Esophagus squamous epithelium (tissue), 5 donors: Measurements from ENCODE around the gene LRP10. TPM values are rescaled to one million over a fixed set of nuclear protein-coding genes. Genes with fewer than 3 reads are reported as not detected.
A peak's percentile ranks its signal among the peaks of the same experiment; 100 is the strongest.

ENCODE experiments used
- DNase-seq: peaks from one replicate; lab custom pipeline; 2025; lab: John Stamatoyannopoulos, UW
- H3K27ac ChIP-seq, 4 donors: fragments of 200-600 bp; sonication (generic); one replicate each; pipeline ENCODE4 v1.5.1; 2016 to 2019; ENCODE audit warnings: mild to moderate bottlenecking in 1 of 4
- H3K27me3 ChIP-seq, 4 donors: fragments of 200-600 bp; sonication (generic); 1 replicate in 3 of 4; 2 replicates in 1 of 4; pipeline versions ENCODE4 v1.5.1 to v1.6.0; 2017 to 2021; ENCODE audit warnings: antibody characterized with exemption in 1 of 4
- H3K36me3 ChIP-seq, 3 donors: fragments of 200-600 bp; sonication (generic); one replicate each; pipeline ENCODE4 v1.5.1; 2016 to 2019
- H3K4me1 ChIP-seq, 3 donors: fragments of 200-600 bp; sonication (generic); one replicate each; pipeline ENCODE4 v1.5.1; 2017 to 2019
- H3K4me3 ChIP-seq, 4 donors: fragments of 200-600 bp; sonication (generic); 1 replicate in 3 of 4; 2 replicates in 1 of 4; pipeline ENCODE4 v1.5.1; 2016 to 2019; ENCODE audit warnings: mild to moderate bottlenecking in 2 of 4, moderate library complexity in 1 of 4
- H3K9me3 ChIP-seq, 3 donors: fragments of 200-600 bp; sonication (generic); one replicate each; pipeline ENCODE4 v1.5.1; 2016 to 2019
- POLR2A ChIP-seq, 4 donors: fragments of 450-650 bp; IDR thresholded peaks; one replicate each; pipeline ENCODE4 v1.6.1; 2017; ENCODE audit warnings: antibody characterized with exemption in 4 of 4, mild to moderate bottlenecking in 4 of 4, moderate library complexity in 3 of 4
- WGBS, 2 donors: methylation state at CpG; one replicate each; pipeline ENCODE4 v1.1.5; 2018; 5-methylcytosine and 5-hydroxymethylcytosine counted together
- intact Hi-C: fragments of 100-400 bp; cut with DNase I; formaldehyde crosslinking; loops from one replicate; pipeline ENCODE4 v1.15.0; 2022
- small RNA-seq, 4 donors: library from RNA; depleted of rRNA; stranded (forward); fragments of <200 nt; gene quantifications; one replicate each; pipeline ENCODE3, GENCODE V24; 2016
- total RNA-seq, 4 donors: library from RNA; depleted of rRNA; stranded (reverse); fragments of >200 nt; gene quantifications; one replicate each; pipeline ENCODE4 v1.1.0, GENCODE V29; 2016
- TF ChIP-seq, protein P1 (sequence below), 6 experiments: fragments of 450-650 bp in 4 of 6; fragments of 200-600 bp in 2 of 6; sonication (generic) in 2 of 6; IDR thresholded peaks; one replicate each; pipeline ENCODE4 v1.5.1; 2016 to 2019; ENCODE audit warnings: antibody characterized with exemption in 6 of 6, mild to moderate bottlenecking in 4 of 6, moderate library complexity in 4 of 6
- donor health status: DM: yes; HTN: yes; CAD: no.

The LRP10 gene
- total RNA-seq, 4 donors from 2014 or later = 111 to 314 (median 128) TPM

GRCh38 chr14:22929961-22930364 is 58.4 kb downstream of the LRP10 start:
- intact Hi-C loops = loop anchor here (5.0 kb wide), 1 partner anchor 47 kb away; no protein-coding TSS in a partner anchor
- WGBS, 2 donors = 3 to 13% methylated on average over 2 of the region's 2 CpGs
- peaks cover 4 to 24% (median 14%) of the 10 kb centered on the region in 3 donors for H3K36me3 ChIP-seq
- H3K4me1 ChIP-seq = peaks cover 20 to 51% (median 22%) of the 10 kb centered on the region in 3 donors
- peak overlapping the region; percentile 82 to 97 (median 92) for H3K27ac ChIP-seq
- no peaks in the 10 kb centered on the region for H3K27me3 ChIP-seq
- no peak for DNase-seq
- TF ChIP-seq, protein P1, sequence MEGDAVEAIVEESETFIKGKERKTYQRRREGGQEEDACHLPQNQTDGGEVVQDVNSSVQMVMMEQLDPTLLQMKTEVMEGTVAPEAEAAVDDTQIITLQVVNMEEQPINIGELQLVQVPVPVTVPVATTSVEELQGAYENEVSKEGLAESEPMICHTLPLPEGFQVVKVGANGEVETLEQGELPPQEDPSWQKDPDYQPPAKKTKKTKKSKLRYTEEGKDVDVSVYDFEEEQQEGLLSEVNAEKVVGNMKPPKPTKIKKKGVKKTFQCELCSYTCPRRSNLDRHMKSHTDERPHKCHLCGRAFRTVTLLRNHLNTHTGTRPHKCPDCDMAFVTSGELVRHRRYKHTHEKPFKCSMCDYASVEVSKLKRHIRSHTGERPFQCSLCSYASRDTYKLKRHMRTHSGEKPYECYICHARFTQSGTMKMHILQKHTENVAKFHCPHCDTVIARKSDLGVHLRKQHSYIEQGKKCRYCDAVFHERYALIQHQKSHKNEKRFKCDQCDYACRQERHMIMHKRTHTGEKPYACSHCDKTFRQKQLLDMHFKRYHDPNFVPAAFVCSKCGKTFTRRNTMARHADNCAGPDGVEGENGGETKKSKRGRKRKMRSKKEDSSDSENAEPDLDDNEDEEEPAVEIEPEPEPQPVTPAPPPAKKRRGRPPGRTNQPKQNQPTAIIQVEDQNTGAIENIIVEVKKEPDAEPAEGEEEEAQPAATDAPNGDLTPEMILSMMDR (IDR thresholded peaks at IDR 0.05) = no peak
- TF ChIP-seq POLR2A (IDR thresholded peaks at IDR 0.05) = no peak
- peak overlapping the region; percentile 24 to 97 (median 90) for H3K4me3 ChIP-seq
- no peaks in the 10 kb centered on the region for H3K9me3 ChIP-seq

Small RNA genes lying within 50 kb of the gene (small RNA-seq; reads per million reads assigned to genes)
- gene RF00019 = 0 reads per million in 4 donors

Other genes starting within 250 kb of the LRP10 start
- gene OR6J1, start 227.4 kb upstream of the LRP10 start, total RNA-seq = not detected
- 10 to 100 TPM; 52.1 to 85.8 (median 73.4) TPM for gene OXA1L, start 105.1 kb upstream of the LRP10 start, total RNA-seq
- gene SLC7A7, start 56.3 kb upstream of the LRP10 start, total RNA-seq = 10 to 100 TPM in 1 of 4 donors, 1 to 10 TPM in 2, not detected in 1; 2.5 to 12.6 (median 7.8) TPM
- 100 to 1,000 TPM in 1 of 4 donors, 10 to 100 TPM in 3; 32.8 to 142 (median 82.1) TPM for gene MRPL52, start 41.9 kb upstream of the LRP10 start, total RNA-seq
- 100 to 1,000 TPM in 3 of 4 donors, 10 to 100 TPM in 1; 67.9 to 127 (median 102) TPM for gene MMP14, start 35.2 kb upstream of the LRP10 start, total RNA-seq
- gene REM2, start 11.5 kb downstream of the LRP10 start, total RNA-seq = under 1 TPM; 0.19 to 0.83 (median 0.32) TPM
- gene RBM23, start 47.4 kb downstream of the LRP10 start, total RNA-seq = 100 to 1,000 TPM in 1 of 4 donors, 10 to 100 TPM in 3; 40.0 to 101 (median 58.9) TPM
- gene PRMT5, start 57.6 kb downstream of the LRP10 start, total RNA-seq = 10 to 100 TPM; 36.5 to 75.0 (median 66.1) TPM
- gene HAUS4, start 85.3 kb downstream of the LRP10 start, total RNA-seq = 10 to 100 TPM; 27.6 to 44.3 (median 33.6) TPM
- 10 to 100 TPM; 31.3 to 44.3 (median 34.5) TPM for gene AJUBA, start 110.8 kb downstream of the LRP10 start, total RNA-seq
- 10 to 100 TPM in 2 of 4 donors, 1 to 10 TPM in 2; 3.4 to 12.7 (median 8.8) TPM for gene C14orf93, start 138.4 kb downstream of the LRP10 start, total RNA-seq
- 100 to 1,000 TPM; 140 to 185 (median 153) TPM for gene PSMB5, start 163.2 kb downstream of the LRP10 start, total RNA-seq
- not detected for gene PSMB11, start 170.5 kb downstream of the LRP10 start, total RNA-seq
- gene CDH24, start 185.8 kb downstream of the LRP10 start, total RNA-seq = 1 to 10 TPM; 3.4 to 6.7 (median 4.8) TPM
- gene ACIN1, start 223.4 kb downstream of the LRP10 start, total RNA-seq = 100 to 1,000 TPM in 1 of 4 donors, 10 to 100 TPM in 3; 51.4 to 107 (median 83.0) TPM
- 10 to 100 TPM; 17.5 to 42.0 (median 31.0) TPM for gene C14orf119, start 223.8 kb downstream of the LRP10 start, total RNA-seq
- under 1 TPM in 1 of 4 donors, not detected in 3; 0.38 TPM for gene CIROP, start 233.2 kb downstream of the LRP10 start, total RNA-seq
- not detected for gene CEBPE, start 247.5 kb downstream of the LRP10 start, total RNA-seq